A673 (cell line): ENCODE results near the gene ZNF516. TPM values are rescaled to one million over a fixed set of nuclear protein-coding genes. Genes with fewer than 3 reads are reported as not detected.

Experiments used
- BruUV-seq: library from RNA; stranded (reverse); fragments of 400-500 nt; replicated peaks from 2 replicates; lab custom pipeline; 2021; lab: Mats Ljungman, UMichigan
- CTCF ChIA-PET: fragments of 300-600 bp; sonication (Branson Sonifier 250); formaldehyde crosslinking; loops from one replicate; lab custom pipeline; 2022; ENCODE audit warnings: antibody characterized with exemption; lab: Charles Lee
- POLR2A ChIA-PET: fragments of 300-600 bp; sonication (Branson Sonifier 250); formaldehyde crosslinking; loops from one replicate; lab custom pipeline; 2022; ENCODE audit warnings: antibody characterized with exemption; ENCODE audit not compliant: low non-redundant PET; lab: Charles Lee
- DNase-seq: peaks from one replicate; pipeline ENCODE4 v3.0.0-alpha.2; 2015; ENCODE audit warnings: low spot score
- H3K27ac ChIP-seq: fragments of 200-600 bp; sonication (generic); 2 replicates; pipeline ENCODE4 v1.5.1; 2016; ENCODE audit warnings: mixed run types, low read depth, mild to moderate bottlenecking, mixed read lengths, antibody characterized with exemption, low read length; ENCODE audit not compliant: poor library complexity, severe bottlenecking
- H3K27me3 ChIP-seq: fragments of 200-600 bp; sonication (generic); replicated peaks from 2 replicates; pipeline ENCODE4 v1.6.1; 2017; ENCODE audit warnings: mixed run types, low read depth, mild to moderate bottlenecking, mixed read lengths, antibody characterized with exemption, low read length; ENCODE audit not compliant: insufficient read depth, poor library complexity
- H3K36me3 ChIP-seq: fragments of 200-600 bp; sonication (generic); 2 replicates; pipeline ENCODE4 v1.6.1; 2016; ENCODE audit warnings: mixed run types, mild to moderate bottlenecking, mixed read lengths, antibody characterized with exemption, low read length; ENCODE audit not compliant: insufficient read depth, poor library complexity, severe bottlenecking
- H3K4me1 ChIP-seq: fragments of 200-600 bp; sonication (generic); 2 replicates; pipeline ENCODE4 v1.6.1; 2017; ENCODE audit warnings: mixed run types, mild to moderate bottlenecking, mixed read lengths, antibody characterized with exemption, low read length; ENCODE audit not compliant: insufficient read depth, poor library complexity, severe bottlenecking
- H3K4me3 ChIP-seq: fragments of 200-600 bp; sonication (generic); 2 replicates; pipeline ENCODE4 v1.5.1; 2016; ENCODE audit warnings: low read depth, mixed run types, mild to moderate bottlenecking, mixed read lengths, low read length; ENCODE audit not compliant: poor library complexity, severe bottlenecking
- H3K9me3 ChIP-seq: fragments of 200-600 bp; sonication (generic); 2 replicates; pipeline ENCODE4 v1.6.1; 2016; ENCODE audit warnings: mixed run types, low read depth, mild to moderate bottlenecking, mixed read lengths, antibody characterized with exemption, low read length; ENCODE audit not compliant: poor library complexity, severe bottlenecking
- CTCF ChIP-seq: fragments of 300-800, 200-600 bp; sonication (generic); conservative IDR thresholded peaks from 2 replicates; pipeline ENCODE4 v1.5.1; 2017; ENCODE audit warnings: low read depth, mild to moderate bottlenecking, antibody characterized with exemption, low read length, moderate library complexity, mixed read lengths
- EZH2 ChIP-seq: fragments of 200-600 bp; sonication (generic); IDR thresholded peaks from 2 replicates; pipeline ENCODE4 v1.6.1; 2017; ENCODE audit warnings: borderline replicate concordance, low read depth, mild to moderate bottlenecking, mixed read lengths, antibody characterized with exemption, low read length; ENCODE audit not compliant: poor library complexity, severe bottlenecking
- intact Hi-C: fragments of 100-400 bp; cut with micrococcal nuclease; formaldehyde crosslinking; loops from one replicate; pipeline ENCODE4 v1.10.0; 2022; ENCODE audit not compliant: unreplicated experiment
- total RNA-seq: library from RNA; stranded (reverse); gene quantifications from 2 replicates; pipeline ENCODE4 v1.2.3, GENCODE V29; 2021

The ZNF516 gene
- total RNA-seq, 1 experiment from 2014 or later = 32.3 TPM

DNA sequence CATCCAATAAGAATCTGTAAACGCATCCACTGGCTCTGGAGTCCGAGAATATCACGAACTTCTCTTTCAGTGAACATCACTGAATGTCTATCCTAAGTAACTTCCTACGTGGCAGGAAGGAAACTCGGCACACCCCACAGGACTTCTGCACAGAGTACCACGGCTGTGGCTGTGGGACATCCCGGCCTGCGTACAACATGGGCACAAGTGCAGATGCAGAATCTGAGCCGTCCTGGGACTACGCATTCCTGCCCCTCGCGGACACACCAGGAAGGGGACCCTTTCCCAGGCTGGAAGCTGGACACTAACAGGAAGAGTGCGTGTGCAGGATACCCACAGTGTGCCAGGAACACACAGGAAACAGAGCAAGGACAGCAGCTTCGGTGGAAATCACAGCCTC is 60.6 kb downstream of the ZNF516 start:
- Histone ChIP-seq H3K36me3 (no peaks in the 10 kb centered on the region), H3K27ac (no peak overlapping the region), H3K9me3 (no peaks in the 10 kb centered on the region), H3K27me3 (no peaks in the 10 kb centered on the region), H3K4me1 (peaks cover 18% of the 10 kb centered on the region), H3K4me3 (no peak overlapping the region)
- TF ChIP-seq CTCF (no peak), EZH2 (no peak)
- DNase-seq = no peak
- intact Hi-C loops = no loop called here
- POLR2A ChIA-PET = no interaction called here
- no TSS peak for BruUV-seq
- CTCF ChIA-PET = no interaction called here

DNA sequence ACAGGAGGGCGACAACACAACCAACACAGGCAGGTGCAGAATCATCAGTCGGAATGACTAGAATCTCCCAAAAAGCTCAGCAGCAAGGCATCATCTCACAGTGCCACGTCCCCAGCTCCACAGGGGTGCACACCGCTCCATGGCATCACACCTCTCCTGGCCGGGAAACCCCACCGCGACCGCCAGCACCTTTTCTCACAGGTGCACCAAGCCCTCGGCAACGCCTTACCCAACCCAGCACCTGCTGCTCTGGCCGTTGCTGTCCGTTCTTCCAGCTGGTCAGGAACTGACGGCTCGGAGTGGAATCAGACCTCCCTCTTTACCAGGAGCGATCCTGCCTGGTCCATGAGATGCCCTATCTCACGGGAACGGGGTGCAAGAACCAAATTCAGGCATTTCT is 61.3 kb downstream of the ZNF516 start:
- intact Hi-C loops = no loop called here
- CTCF ChIA-PET = no interaction called here
- Histone ChIP-seq H3K27ac (no peak overlapping the region), H3K36me3 (no peaks in the 10 kb centered on the region), H3K4me1 (peaks cover 12% of the 10 kb centered on the region), H3K9me3 (no peaks in the 10 kb centered on the region), H3K27me3 (no peaks in the 10 kb centered on the region), H3K4me3 (no peak overlapping the region)
- no TSS peak for BruUV-seq
- TF ChIP-seq CTCF (no peak), EZH2 (no peak)
- POLR2A ChIA-PET = no interaction called here
- DNase-seq = no peak

- intact Hi-C loops = no loop called here
- TF ChIP-seq EZH2 = no peak
- no peak for TF ChIP-seq CTCF
- H3K36me3 ChIP-seq = no peaks in the 10 kb centered on the region
- H3K27me3 ChIP-seq = no peaks in the 10 kb centered on the region
- BruUV-seq = no TSS peak
- H3K4me1 ChIP-seq = peaks cover 5% of the 10 kb centered on the region
- POLR2A ChIA-PET = interaction anchor here (0.6 kb wide), 1 partner anchor 60 kb away, joined by 5 read pairs; no protein-coding TSS in a partner anchor
- CTCF ChIA-PET = no interaction called here
- no peak overlapping the region for H3K27ac ChIP-seq
- no peak for DNase-seq
- no peak overlapping the region for H3K4me3 ChIP-seq
- no peaks in the 10 kb centered on the region for H3K9me3 ChIP-seq
These were observed 61.9 kb downstream of the ZNF516 start for GRCh38 chr18:76432970-76433767.
